DND-41 (cell line): Measurements from ENCODE around the gene NUP85.

ENCODE experiments used
- ATAC-seq: fragments of 200-7000 bp; cut with Tn5 transposase; 3 replicates; pipeline ENCODE4 v1.9.1; 2021; ENCODE audit warnings: low read depth; ENCODE audit not compliant: insufficient read depth
- DNase-seq: peaks from one replicate; pipeline ENCODE4 v3.0.0-alpha.2; 2020
- H2AFZ ChIP-seq: 2 replicates; pipeline ENCODE4 v1.6.0; 2012; ENCODE audit warnings: low read depth, low read length
- H3K27ac ChIP-seq: 2 replicates; pipeline ENCODE4 v1.5.1; 2012; ENCODE audit warnings: low read length, inconsistent platforms
- H3K27me3 ChIP-seq: fragments of 200-600 bp; sonication (generic); 2 replicates; pipeline ENCODE4 v1.6.0; 2012; ENCODE audit warnings: low read length, mild to moderate bottlenecking, inconsistent platforms; ENCODE audit not compliant: insufficient read depth, poor library complexity
- H3K36me3 ChIP-seq: 2 replicates; pipeline ENCODE4 v1.5.1; 2012; ENCODE audit warnings: low read length, inconsistent platforms; ENCODE audit not compliant: insufficient read depth
- H3K4me1 ChIP-seq: 2 replicates; pipeline ENCODE4 v1.5.1; 2012; ENCODE audit warnings: mild to moderate bottlenecking, low read length; ENCODE audit not compliant: insufficient read depth
- H3K4me2 ChIP-seq: 2 replicates; pipeline ENCODE4 v1.6.0; 2012; ENCODE audit warnings: mild to moderate bottlenecking, moderate library complexity, low read length, inconsistent platforms; ENCODE audit not compliant: insufficient read depth
- H3K4me3 ChIP-seq, 2 experiments: fragments of 200-600 bp in 1 of 2; shearing (Covaris generic) in 1 of 2; 2 replicates each; pipeline ENCODE4 v1.5.1; 2012 to 2016; ENCODE audit warnings: inconsistent platforms in 2 of 2, low read length in 2 of 2, mild to moderate bottlenecking in 2 of 2, low read depth in 1 of 2, moderate library complexity in 1 of 2
- H3K79me2 ChIP-seq: 2 replicates; pipeline ENCODE4 v1.6.0; 2012; ENCODE audit warnings: low read length, inconsistent platforms; ENCODE audit not compliant: insufficient read depth
- H3K9ac ChIP-seq: 2 replicates; pipeline ENCODE4 v1.6.0; 2012; ENCODE audit warnings: low read depth, mild to moderate bottlenecking, inconsistent platforms, low read length, moderate library complexity
- H3K9me3 ChIP-seq: 2 replicates; pipeline ENCODE4 v1.5.1; 2012; ENCODE audit warnings: low read length, moderate library complexity, mild to moderate bottlenecking, inconsistent platforms; ENCODE audit not compliant: insufficient read depth, severe bottlenecking
- H4K20me1 ChIP-seq: 2 replicates; pipeline ENCODE4 v1.6.0; 2012; ENCODE audit warnings: low read length; ENCODE audit not compliant: insufficient read depth
- EZH2 ChIP-seq: IDR thresholded peaks from 3 replicates; pipeline ENCODE4 v1.6.1; 2012; ENCODE audit warnings: borderline replicate concordance, low read depth, mild to moderate bottlenecking, moderate library complexity, low read length, inconsistent platforms; ENCODE audit not compliant: severe bottlenecking
- TF ChIP-seq, protein P1 (sequence below): IDR thresholded peaks from 2 replicates; pipeline ENCODE4 v1.5.1; 2012; ENCODE audit warnings: borderline replicate concordance, low read length, moderate library complexity, mild to moderate bottlenecking; ENCODE audit not compliant: poor library complexity, severe bottlenecking; ENCODE audit errors: extremely low read depth

NUP85 gene

DNA sequence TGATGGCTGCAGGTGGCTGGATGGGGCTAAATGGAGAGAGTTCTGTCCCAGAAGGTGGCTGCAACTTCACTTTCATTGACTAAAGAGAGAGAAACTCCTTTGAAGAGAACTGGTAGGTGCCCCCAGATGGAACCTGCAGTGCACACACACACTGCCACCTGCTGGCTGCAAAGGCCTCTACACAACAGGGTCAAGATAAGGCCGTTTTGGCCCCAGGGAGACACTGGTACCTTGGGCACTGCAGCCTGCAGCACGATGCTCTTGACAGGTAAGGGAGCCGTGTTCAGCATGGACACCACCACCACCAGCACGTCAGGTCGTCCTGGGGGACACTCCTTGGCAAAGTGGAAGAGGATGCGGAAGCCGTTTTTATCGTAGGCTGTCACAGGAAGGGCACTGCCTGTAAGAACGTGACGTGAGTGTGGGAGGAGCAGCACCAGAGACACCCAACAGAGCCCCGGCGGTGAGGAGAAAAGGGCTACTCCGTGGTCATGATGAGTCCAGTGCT is 33.3 kb downstream of the NUP85 start:
- Histone ChIP-seq H3K9me3 (no peaks in the 10 kb centered on the region), H3K4me3 (no peak overlapping the region), H3K79me2 (no peaks in the 10 kb centered on the region), H3K27me3 (no peaks in the 10 kb centered on the region), H3K27ac (no peak overlapping the region), H4K20me1 (peaks cover 22% of the 10 kb centered on the region), H3K4me2 (no peak overlapping the region), H3K4me1 (no peaks in the 10 kb centered on the region), H3K9ac (no peak overlapping the region), H3K36me3 (peaks cover 96% of the 10 kb centered on the region), H2AFZ (no peak overlapping the region)
- DNase-seq = peak; percentile 68
- peak; percentile 85 for ATAC-seq
- no peak for TF ChIP-seq EZH2
- TF ChIP-seq, protein P1, sequence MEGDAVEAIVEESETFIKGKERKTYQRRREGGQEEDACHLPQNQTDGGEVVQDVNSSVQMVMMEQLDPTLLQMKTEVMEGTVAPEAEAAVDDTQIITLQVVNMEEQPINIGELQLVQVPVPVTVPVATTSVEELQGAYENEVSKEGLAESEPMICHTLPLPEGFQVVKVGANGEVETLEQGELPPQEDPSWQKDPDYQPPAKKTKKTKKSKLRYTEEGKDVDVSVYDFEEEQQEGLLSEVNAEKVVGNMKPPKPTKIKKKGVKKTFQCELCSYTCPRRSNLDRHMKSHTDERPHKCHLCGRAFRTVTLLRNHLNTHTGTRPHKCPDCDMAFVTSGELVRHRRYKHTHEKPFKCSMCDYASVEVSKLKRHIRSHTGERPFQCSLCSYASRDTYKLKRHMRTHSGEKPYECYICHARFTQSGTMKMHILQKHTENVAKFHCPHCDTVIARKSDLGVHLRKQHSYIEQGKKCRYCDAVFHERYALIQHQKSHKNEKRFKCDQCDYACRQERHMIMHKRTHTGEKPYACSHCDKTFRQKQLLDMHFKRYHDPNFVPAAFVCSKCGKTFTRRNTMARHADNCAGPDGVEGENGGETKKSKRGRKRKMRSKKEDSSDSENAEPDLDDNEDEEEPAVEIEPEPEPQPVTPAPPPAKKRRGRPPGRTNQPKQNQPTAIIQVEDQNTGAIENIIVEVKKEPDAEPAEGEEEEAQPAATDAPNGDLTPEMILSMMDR = peak; percentile 94

GRCh38 chr17:75239214-75239613 is 33.7 kb downstream of the NUP85 start:
- H3K9me3 ChIP-seq = no peaks in the 10 kb centered on the region
- peaks cover 22% of the 10 kb centered on the region for H4K20me1 ChIP-seq
- TF ChIP-seq, protein P1 = no peak
- no peak for TF ChIP-seq EZH2
- H3K79me2 ChIP-seq = no peaks in the 10 kb centered on the region
- H3K36me3 ChIP-seq = peaks cover 99% of the 10 kb centered on the region
- no peak overlapping the region for H3K9ac ChIP-seq
- no peak overlapping the region for H3K4me3 ChIP-seq
- DNase-seq (no peak), ATAC-seq (0 out of 3 replicates have a peak, but pooled peaks have one; percentile 1)
- no peak overlapping the region for H3K4me2 ChIP-seq
- H3K27me3 ChIP-seq = no peaks in the 10 kb centered on the region
- no peak overlapping the region for H3K27ac ChIP-seq
- no peaks in the 10 kb centered on the region for H3K4me1 ChIP-seq
- no peak overlapping the region for H2AFZ ChIP-seq

DNA sequence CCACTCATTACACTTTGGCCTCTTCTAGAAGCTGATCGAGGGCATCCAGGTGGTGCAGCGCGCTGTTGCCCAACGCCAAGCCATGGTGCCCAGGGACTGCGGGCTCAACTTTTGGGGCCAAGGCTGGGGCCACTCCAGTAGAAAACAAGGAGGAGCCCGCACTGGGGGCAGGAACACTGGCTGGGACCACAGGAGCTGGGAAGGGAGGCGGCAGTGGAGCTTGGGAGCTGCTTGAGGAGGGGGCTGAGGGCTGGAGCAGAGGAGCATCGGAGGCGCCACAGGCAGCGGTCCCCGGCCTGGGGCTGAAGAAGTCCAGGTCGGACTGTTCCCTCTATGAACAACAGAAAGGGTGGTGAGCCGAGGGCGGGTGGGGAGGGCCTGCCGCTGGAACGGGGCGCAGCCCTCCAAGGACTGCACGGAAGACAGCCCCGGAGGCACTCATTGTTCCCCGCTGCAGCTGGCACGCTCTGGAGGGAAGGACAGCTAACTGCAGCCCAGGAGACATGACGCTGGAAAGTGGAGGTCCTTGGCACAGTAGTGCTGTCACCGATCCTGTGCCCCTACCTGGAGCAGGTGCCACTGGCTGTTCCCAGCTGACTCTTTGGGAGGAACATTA is 34.4 kb downstream of the NUP85 start:
- Histone ChIP-seq H4K20me1 (peaks cover 22% of the 10 kb centered on the region), H3K4me3 (no peak overlapping the region), H3K4me2 (no peak overlapping the region), H3K4me1 (no peaks in the 10 kb centered on the region), H3K27me3 (no peaks in the 10 kb centered on the region), H3K9ac (no peak overlapping the region), H2AFZ (no peak overlapping the region), H3K27ac (no peak overlapping the region), H3K79me2 (no peaks in the 10 kb centered on the region), H3K36me3 (peaks cover 99% of the 10 kb centered on the region), H3K9me3 (no peaks in the 10 kb centered on the region)
- no peak for DNase-seq
- ATAC-seq = no peak
- TF ChIP-seq, protein P1 = no peak
- no peak for TF ChIP-seq EZH2
